Central memory CD8-positive, alpha-beta T cell (primary cell): ENCODE data around the gene MYMX.

Experiments
- ATAC-seq: fragments of 150-1000 bp; cut with Tn5 transposase; replicated peaks from 2 replicates; pipeline ENCODE4 v1.10.0; 2022; ENCODE audit warnings: mild to moderate bottlenecking, moderate FRiP score, moderate number of reproducible peaks; ENCODE audit not compliant: poor library complexity, severe bottlenecking; ENCODE audit errors: extremely low read depth
- DNase-seq, 2 donors: peaks; one replicate each; pipeline ENCODE4 v3.0.0; 2021; ENCODE audit warnings: low spot score in 2 of 2
- H3K27ac Mint-ChIP-seq: one replicate; pipeline ENCODE4 v1.8.0; 2022; ENCODE audit warnings: low read depth, mild to moderate bottlenecking, moderate library complexity, mixed read lengths
- H3K27me3 Mint-ChIP-seq: one replicate; pipeline ENCODE4 v1.8.0; 2022; ENCODE audit warnings: mixed read lengths
- H3K36me3 Mint-ChIP-seq: one replicate; pipeline ENCODE4 v1.8.0; 2022; ENCODE audit warnings: mild to moderate bottlenecking, moderate library complexity, mixed read lengths; ENCODE audit not compliant: insufficient read depth
- H3K4me1 Mint-ChIP-seq: one replicate; pipeline ENCODE4 v1.8.0; 2022; ENCODE audit warnings: mixed read lengths
- H3K4me3 Mint-ChIP-seq: one replicate; pipeline ENCODE4 v1.8.0; 2022; ENCODE audit warnings: mild to moderate bottlenecking, moderate library complexity, mixed read lengths
- H3K9me3 Mint-ChIP-seq: one replicate; pipeline ENCODE4 v1.8.0; 2022; ENCODE audit warnings: mixed read lengths

Gene MYMX

DNA sequence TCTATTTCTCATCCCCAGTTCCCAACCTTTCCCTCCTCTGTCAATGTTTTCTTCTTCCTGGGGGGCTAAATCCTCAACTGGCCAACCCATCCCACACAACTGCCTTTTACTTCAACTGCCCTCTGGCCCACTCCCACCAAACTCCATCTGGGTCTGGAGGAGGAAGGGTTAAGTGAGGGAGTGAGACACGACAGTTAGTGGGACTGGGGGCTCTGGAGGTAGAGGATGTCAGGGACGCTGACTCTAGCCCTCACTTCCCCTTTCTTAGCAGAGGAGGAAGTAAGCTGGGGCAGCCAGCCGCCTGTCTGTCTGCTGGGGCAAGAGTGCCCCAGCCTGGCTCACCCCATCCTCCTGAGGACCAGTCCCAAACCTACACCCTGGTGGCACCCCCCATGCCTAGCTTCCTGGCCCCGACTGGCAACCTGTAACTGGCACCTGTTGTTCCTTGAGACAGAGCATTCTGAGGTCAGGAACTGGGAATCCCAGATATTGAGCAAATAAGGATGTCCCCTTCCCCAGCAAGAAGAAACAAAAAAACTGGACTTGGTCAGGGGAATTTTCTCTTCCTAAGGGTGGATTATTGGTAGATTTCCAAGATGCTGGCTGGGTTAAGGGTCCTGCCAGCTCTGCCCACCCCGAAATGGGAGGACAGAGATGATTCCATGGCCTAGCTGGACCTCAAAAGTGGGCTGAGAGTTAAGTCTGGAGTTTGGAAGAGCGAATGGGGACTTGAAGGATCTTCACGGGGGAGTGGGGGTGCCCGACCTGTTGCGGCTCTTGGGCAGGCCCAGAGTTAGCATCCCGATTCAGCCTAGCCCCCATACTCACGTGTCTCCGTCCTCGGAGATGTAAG is 47.7 kb downstream of the MYMX start:
- Mint-ChIP-seq H3K4me1 (peaks cover 36% of the 10 kb centered on the region), H3K36me3 (peaks cover 30% of the 10 kb centered on the region)

DNA sequence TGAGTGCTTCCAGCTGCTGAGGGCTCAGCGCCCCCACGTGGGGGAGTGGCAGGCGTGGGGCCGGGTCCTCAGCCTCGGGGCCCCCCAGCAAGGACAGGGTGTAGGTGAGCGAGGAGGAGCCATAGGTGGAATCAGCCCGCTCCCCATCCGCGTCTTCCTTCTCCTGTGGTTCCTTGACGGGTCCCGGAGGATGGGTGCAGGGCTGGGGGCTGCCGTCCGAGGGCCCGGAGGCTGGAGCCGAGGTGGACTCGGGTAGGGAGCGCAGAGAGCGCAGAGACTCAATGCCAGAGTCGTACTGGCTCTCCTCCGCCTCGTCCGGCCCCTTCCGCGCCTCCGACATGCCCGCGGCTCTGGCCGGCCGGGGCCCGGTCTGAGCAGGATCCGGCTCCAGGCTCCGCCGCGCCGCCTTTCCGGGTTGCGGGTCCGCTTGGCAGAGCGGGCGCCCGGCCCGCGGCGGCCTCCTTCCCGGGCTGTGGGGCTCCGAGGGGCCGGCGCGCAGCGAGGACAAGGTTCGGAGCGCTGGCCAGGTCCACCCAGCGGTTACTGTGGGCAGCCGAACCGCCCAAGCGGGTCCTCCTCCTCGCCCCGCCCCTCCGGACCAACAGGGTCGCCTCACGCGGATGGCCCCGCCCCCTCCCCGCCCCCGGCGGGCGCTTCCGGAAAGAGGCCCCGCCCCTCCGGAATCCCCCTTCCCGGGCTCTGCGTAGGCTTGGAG is 48.4 kb downstream of the MYMX start, which contains the start of gene NFKBIE:
Gene NFKBIE (minus strand): TSS at position 545 of the 715 bp plus-strand sequence. CDS start 205 bp downstream, at position 340.
- DNase-seq (peak; percentile 92), ATAC-seq (peak; percentile 50)
- Mint-ChIP-seq H3K9me3 (no peaks in the 10 kb centered on the region), H3K4me3 (peak within 1 kb of the TSS; percentile 94), H3K27me3 (peaks cover 18% of the 10 kb centered on the region), H3K36me3 (peaks cover 28% of the 10 kb centered on the region), H3K4me1 (peaks cover 40% of the 10 kb centered on the region), H3K27ac (peak within 1 kb of the TSS; percentile 98)

More for the DNA sequence above, 47.7 kb downstream of the MYMX start:
- Mint-ChIP-seq H3K27ac (peak overlapping the region; percentile 98), H3K4me3 (peak overlapping the region; percentile 94), H3K27me3 (peaks cover 10% of the 10 kb centered on the region), H3K9me3 (no peaks in the 10 kb centered on the region)
- peak; percentile 35 for ATAC-seq
- peak in 1 of 2 donors; percentile 36 for DNase-seq

DNA sequence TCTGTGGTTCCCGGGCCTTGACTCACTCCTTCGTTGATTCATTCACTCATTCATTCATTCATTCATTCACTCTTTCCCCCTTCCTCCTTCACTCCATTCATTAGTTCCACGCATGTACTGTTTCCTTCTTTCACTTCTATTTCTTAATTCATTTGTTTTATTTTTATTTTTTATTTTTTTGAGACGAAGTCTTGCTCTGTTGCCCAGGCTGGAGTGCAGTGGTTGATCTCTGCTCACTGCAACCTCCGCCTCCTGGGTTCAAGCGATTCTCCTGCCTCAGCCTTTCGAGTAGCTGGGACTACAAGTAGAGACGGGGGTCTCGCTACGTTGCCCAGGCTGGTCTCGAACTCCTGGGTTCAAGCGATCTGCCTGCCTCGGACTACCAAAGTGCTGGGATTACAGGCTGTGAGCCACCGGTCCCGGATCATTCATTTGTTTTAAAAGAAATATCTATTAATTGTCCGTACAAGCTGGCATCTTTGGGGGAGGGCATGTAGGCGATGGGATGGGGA is 49.1 kb downstream of the MYMX start:
- peaks cover 22% of the 10 kb centered on the region for H3K27me3 Mint-ChIP-seq
- H3K9me3 Mint-ChIP-seq = no peaks in the 10 kb centered on the region
- ATAC-seq = peak; percentile 75
- peaks cover 39% of the 10 kb centered on the region for H3K4me1 Mint-ChIP-seq
- peak overlapping the region; percentile 98 for H3K27ac Mint-ChIP-seq
- DNase-seq = no peak
- H3K4me3 Mint-ChIP-seq = peak overlapping the region; percentile 94
- H3K36me3 Mint-ChIP-seq = peaks cover 23% of the 10 kb centered on the region

DNA sequence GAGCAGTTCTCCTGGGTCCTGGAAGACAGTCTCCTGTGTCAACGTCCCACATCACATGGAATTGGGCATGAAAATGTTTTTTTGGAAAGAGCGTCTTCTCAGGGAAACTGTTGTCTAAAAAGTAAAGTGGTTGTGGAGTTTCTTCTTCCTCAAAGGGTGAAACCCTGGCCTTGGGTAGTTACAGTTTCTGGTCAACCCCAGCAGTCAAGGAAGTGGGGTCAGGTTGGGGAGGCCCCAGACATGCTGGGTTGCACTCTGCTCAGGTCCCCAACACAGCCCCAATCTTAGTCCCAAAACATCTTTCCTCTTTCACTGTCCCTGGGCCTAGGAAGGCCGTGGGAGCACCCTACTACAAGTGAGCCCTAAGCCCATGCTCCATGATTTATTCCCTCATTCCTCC is 49.6 kb downstream of the MYMX start:
- peak overlapping the region; percentile 98 for H3K27ac Mint-ChIP-seq
- no peak for ATAC-seq

DNA sequence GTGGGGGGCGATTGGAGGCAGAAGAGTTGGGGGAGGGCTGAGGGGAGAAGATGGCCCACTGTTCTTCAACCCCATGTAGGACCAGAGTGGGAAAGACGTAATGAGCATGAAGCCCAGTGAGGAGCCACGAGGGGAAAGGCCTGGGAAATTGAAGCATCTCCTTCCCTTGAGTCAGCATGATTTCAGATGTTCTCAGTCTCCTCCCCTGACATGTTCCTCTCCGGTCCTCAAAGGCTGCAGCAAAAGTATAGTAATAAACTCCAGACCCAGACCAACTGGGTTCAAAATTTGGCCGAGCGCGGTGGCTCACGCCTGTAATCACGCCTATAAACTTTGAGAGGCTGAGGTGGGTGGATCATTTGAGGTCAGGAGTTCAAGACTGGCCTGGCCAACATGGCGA is 50.5 kb downstream of the MYMX start:
- H3K27ac Mint-ChIP-seq = peak overlapping the region; percentile 98
- H3K4me1 Mint-ChIP-seq = peaks cover 36% of the 10 kb centered on the region
- ATAC-seq (no peak), DNase-seq (no peak)
- H3K36me3 Mint-ChIP-seq = peaks cover 16% of the 10 kb centered on the region
- no peak overlapping the region for H3K4me3 Mint-ChIP-seq
- no peaks in the 10 kb centered on the region for H3K9me3 Mint-ChIP-seq
- H3K27me3 Mint-ChIP-seq = peaks cover 36% of the 10 kb centered on the region

More for the DNA sequence above, 49.6 kb downstream of the MYMX start:
- DNase-seq = no peak
- H3K4me1 Mint-ChIP-seq = peaks cover 37% of the 10 kb centered on the region
- H3K36me3 Mint-ChIP-seq = peaks cover 22% of the 10 kb centered on the region
- no peaks in the 10 kb centered on the region for H3K9me3 Mint-ChIP-seq
- H3K27me3 Mint-ChIP-seq = peaks cover 27% of the 10 kb centered on the region
- peak overlapping the region; percentile 94 for H3K4me3 Mint-ChIP-seq
